IPS-15b (cell line): ENCODE data around the gene MYMK.
"Not testable (repeated sequence)": the region's sequence is repeated elsewhere in the genome, so short reads cannot be mapped to it uniquely, and the experiment has no call there.

ENCODE experiments used
- H3K27me3 ChIP-seq: one replicate; pipeline ENCODE4 v1.6.1; 2013; ENCODE audit warnings: low read length; ENCODE audit not compliant: control insufficient read depth, insufficient read depth
- H3K36me3 ChIP-seq: one replicate; pipeline ENCODE4 v1.6.1; 2013; ENCODE audit warnings: low read length; ENCODE audit not compliant: control insufficient read depth, insufficient read depth
- H3K4me1 ChIP-seq: one replicate; pipeline ENCODE4 v1.6.1; 2013; ENCODE audit warnings: mild to moderate bottlenecking, low read length; ENCODE audit not compliant: control insufficient read depth, insufficient read depth
- H3K4me3 ChIP-seq: one replicate; pipeline ENCODE4 v1.5.1; 2013; ENCODE audit warnings: low read depth, low read length
- H3K9ac ChIP-seq: one replicate; pipeline ENCODE4 v1.6.1; 2013; ENCODE audit warnings: low read depth, mild to moderate bottlenecking, low read length
- H3K9me3 ChIP-seq: one replicate; pipeline ENCODE4 v1.6.1; 2013; ENCODE audit warnings: mild to moderate bottlenecking, low read length; ENCODE audit not compliant: control insufficient read depth, insufficient read depth

Gene MYMK

GRCh38 chr9:133566382-133566781 lies 41.6 kb upstream of the MYMK start:
- Histone ChIP-seq H3K9me3 (no peaks in the 10 kb centered on the region), H3K27me3 (no peaks in the 10 kb centered on the region), H3K36me3 (no peaks in the 10 kb centered on the region), H3K4me3 (no peak overlapping the region), H3K9ac (no peak overlapping the region), H3K4me1 (no peaks in the 10 kb centered on the region)

GRCh38 chr9:133564451-133565116 lies 39.8 kb upstream of the MYMK start:
- no peaks in the 10 kb centered on the region for H3K4me1 ChIP-seq
- no peaks in the 10 kb centered on the region for H3K9me3 ChIP-seq
- no peaks in the 10 kb centered on the region for H3K36me3 ChIP-seq
- H3K27me3 ChIP-seq: no peaks in the 10 kb centered on the region
- H3K4me3 ChIP-seq: no peak overlapping the region
- no peak overlapping the region for H3K9ac ChIP-seq

- not testable (repeated sequence) for H3K4me1 ChIP-seq, H3K9ac ChIP-seq, H3K27me3 ChIP-seq, H3K9me3 ChIP-seq, H3K36me3 ChIP-seq, H3K4me3 ChIP-seq
These were observed 39.1 kb upstream of the MYMK start for GRCh38 chr9:133563814-133564213.

- no peaks in the 10 kb centered on the region for H3K36me3 ChIP-seq
- H3K9me3 ChIP-seq: no peaks in the 10 kb centered on the region
- H3K4me3 ChIP-seq: no peak overlapping the region
- H3K4me1 ChIP-seq: peaks cover 3% of the 10 kb centered on the region
- no peak overlapping the region for H3K9ac ChIP-seq
- no peaks in the 10 kb centered on the region for H3K27me3 ChIP-seq
These were observed 38.6 kb upstream of the MYMK start for GRCh38 chr9:133563291-133563796.

GRCh38 chr9:133562611-133563290 lies 38.0 kb upstream of the MYMK start:
- Histone ChIP-seq H3K36me3 (no peaks in the 10 kb centered on the region), H3K9ac (no peak overlapping the region), H3K27me3 (no peaks in the 10 kb centered on the region), H3K9me3 (no peaks in the 10 kb centered on the region), H3K4me1 (peaks cover 3% of the 10 kb centered on the region), H3K4me3 (no peak overlapping the region)

GRCh38 chr9:133561976-133562554 lies 37.3 kb upstream of the MYMK start:
- Histone ChIP-seq H3K27me3 (no peaks in the 10 kb centered on the region), H3K4me3 (no peak overlapping the region), H3K9me3 (no peaks in the 10 kb centered on the region), H3K36me3 (no peaks in the 10 kb centered on the region), H3K9ac (no peak overlapping the region), H3K4me1 (peaks cover 3% of the 10 kb centered on the region)

GRCh38 chr9:133560944-133561343 lies 36.2 kb upstream of the MYMK start:
- no peaks in the 10 kb centered on the region for H3K27me3 ChIP-seq
- H3K36me3 ChIP-seq: peaks cover 2% of the 10 kb centered on the region
- H3K9me3 ChIP-seq: no peaks in the 10 kb centered on the region
- no peak overlapping the region for H3K4me3 ChIP-seq
- H3K9ac ChIP-seq: no peak overlapping the region
- H3K4me1 ChIP-seq: peaks cover 3% of the 10 kb centered on the region

- no peaks in the 10 kb centered on the region for H3K9me3 ChIP-seq
- no peak overlapping the region for H3K9ac ChIP-seq
- no peaks in the 10 kb centered on the region for H3K27me3 ChIP-seq
- H3K4me3 ChIP-seq: no peak overlapping the region
- peaks cover 2% of the 10 kb centered on the region for H3K36me3 ChIP-seq
- peaks cover 3% of the 10 kb centered on the region for H3K4me1 ChIP-seq
These were observed 35.6 kb upstream of the MYMK start for GRCh38 chr9:133560311-133560710.

- no peak overlapping the region for H3K4me3 ChIP-seq
- no peaks in the 10 kb centered on the region for H3K27me3 ChIP-seq
These were observed 33.7 kb upstream of the MYMK start for GRCh38 chr9:133558191-133559126.

GRCh38 chr9:133557581-133557980 lies 32.8 kb upstream of the MYMK start:
- Histone ChIP-seq H3K4me1 (peaks cover 3% of the 10 kb centered on the region), H3K4me3 (no peak overlapping the region), H3K9me3 (no peaks in the 10 kb centered on the region), H3K27me3 (no peaks in the 10 kb centered on the region), H3K9ac (no peak overlapping the region), H3K36me3 (peaks cover 2% of the 10 kb centered on the region)

More at GRCh38 chr9:133558191-133559126, 33.7 kb upstream of the MYMK start:
- Histone ChIP-seq H3K36me3 (peaks cover 2% of the 10 kb centered on the region), H3K9ac (no peak overlapping the region), H3K9me3 (no peaks in the 10 kb centered on the region), H3K4me1 (peaks cover 3% of the 10 kb centered on the region)

- Histone ChIP-seq H3K27me3 (no peaks in the 10 kb centered on the region), H3K36me3 (peaks cover 2% of the 10 kb centered on the region), H3K9me3 (no peaks in the 10 kb centered on the region), H3K4me3 (no peak overlapping the region), H3K9ac (no peak overlapping the region), H3K4me1 (peaks cover 3% of the 10 kb centered on the region)
These were observed 31.6 kb upstream of the MYMK start for GRCh38 chr9:133556354-133556753.
